Heart left ventricle (tissue), 16 donors: ENCODE measurements around the gene TAPT1. TPM values are rescaled to one million over a fixed set of nuclear protein-coding genes. Genes with fewer than 3 reads are reported as not detected.

ENCODE experiments used
- ATAC-seq, 4 donors: fragments of 200-7000 bp; cut with Tn5 transposase; one replicate each; pipeline ENCODE4 v1.9.1; 2020 to 2022; ENCODE audit warnings: moderate library complexity in 4 of 4, mild to moderate bottlenecking in 3 of 4, moderate number of reproducible peaks in 1 of 4
- DNase-seq, 5 donors: peaks; one replicate each; pipeline ENCODE4 v3.0.0-alpha.2; 2020
- H3K27ac ChIP-seq, 12 donors: fragments of 200-600 bp; sonication (generic) in 4 of 12; one replicate each; pipeline versions ENCODE4 v1.5.0 to v1.8.0; 2016 to 2022; ENCODE audit warnings: mild to moderate bottlenecking in 2 of 12
- H3K27me3 ChIP-seq, 9 donors: fragments of 200-600 bp; sonication (generic) in 2 of 9; one replicate each; pipeline versions ENCODE4 v1.5.1 to v1.8.0; 2016 to 2022; ENCODE audit warnings: mild to moderate bottlenecking in 3 of 9
- H3K36me3 ChIP-seq, 9 donors: fragments of 200-600 bp; sonication (generic) in 2 of 9; one replicate each; pipeline versions ENCODE4 v1.5.0 to v1.8.0; 2018 to 2022; ENCODE audit warnings: mild to moderate bottlenecking in 2 of 9
- H3K4me1 ChIP-seq, 12 donors: fragments of 200-600 bp; sonication (generic) in 4 of 12; one replicate each; pipeline versions ENCODE4 v1.5.0 to v1.8.0; 2016 to 2022; ENCODE audit warnings: mild to moderate bottlenecking in 3 of 12
- H3K4me3 ChIP-seq, 12 donors: fragments of 200-600 bp; sonication (generic) in 4 of 12; one replicate each; pipeline versions ENCODE4 v1.5.0 to v1.8.0; 2017 to 2022; ENCODE audit warnings: mild to moderate bottlenecking in 9 of 12, moderate library complexity in 4 of 12
- H3K9me3 ChIP-seq, 12 donors: fragments of 200-600 bp; sonication (generic) in 4 of 12; one replicate each; pipeline versions ENCODE4 v1.5.0 to v1.8.0; 2016 to 2022; ENCODE audit warnings: mild to moderate bottlenecking in 1 of 12
- CTCF ChIP-seq, 12 donors: fragments of 200-600 bp; sonication (generic) in 4 of 12; IDR thresholded peaks; one replicate each; pipeline versions ENCODE4 v1.5.0 to v1.8.0; 2018 to 2022; ENCODE audit warnings: antibody characterized with exemption in 12 of 12, mild to moderate bottlenecking in 5 of 12
- POLR2A ChIP-seq, 2 donors: fragments of 450-650 bp; IDR thresholded peaks; one replicate each; pipeline ENCODE4 v1.6.1; 2017; ENCODE audit warnings: antibody characterized with exemption in 2 of 2, mild to moderate bottlenecking in 2 of 2, moderate library complexity in 2 of 2
- WGBS, 4 donors: extraction: QIAGEN DNeasy Blood & Tissue Kit in 2 of 4; methylation state at CpG; one replicate each; pipeline versions ENCODE4 v1.1.5 to v1.1.7; 2013 to 2018; 5-methylcytosine and 5-hydroxymethylcytosine counted together
- intact Hi-C, 10 donors: fragments of 100-400 bp; cut with DNase I; formaldehyde crosslinking; loops; one replicate each; pipeline versions ENCODE4 v1.11.1 to v1.14.2; 2022
- polyA plus RNA-seq, 2 donors: library from polyadenylated mRNA; stranded (reverse); fragments of 200-250 nt; gene quantifications; one replicate each; pipeline ENCODE4 v1.2.3, GENCODE V29; 2013
- total RNA-seq, 9 donors: library from RNA; depleted of rRNA in 2 of 9; stranded (reverse); fragments of >200 nt in 2 of 9; fragmentation: NEBNext Ultra II Directional in 3 of 9; extraction: Animal tissue kit (Norgen Biotek cat#: 25700) in 3 of 9; gene quantifications; one replicate each; pipeline versions ENCODE4 v1.1.0 to v1.2.4, GENCODE V29; 2016 to 2023
- donor health status: ischemic (EF 13 %, LVEDD 7.1; RV severe dilation, severe dysfunction).
- donor health status: healthy with polysubstance abuse.
- donor health status: DM: no; HTN: yes; CAD: no.
- donor health status: DM: no; HTN: no; CAD: no.
- donor health status: ischemic (EF 25% LVEDD 6.9; RV normal size, moderate dysfunction).
- donor health status: ischemic (EF 25% LVEDD 5.7; RV mildly dilated, moderate dysfunction).
- donor health status: healthy.
- donor health status: DM: yes; HTN: yes; CAD: no.
- donor health status: ischemic (EF 35%, LVEDD 5.7; RV mildly dilated, moderate dysfunction).
- donor health status: nonischemic (EF 11% LVEDD 7.7; RV severe dilation, severe dysfunction).
- donor health status: DM: yes; HTN: yes; CAD: no.
- donor health status: PGD.
- donor health status: ischemic (EF 29% LVEDD 5.4; RV normal size, mild dysfunction).
- donor health status: nonischemic (EF 23%, LVEDD 6.1; RV moderate dilation, normal function).

Gene TAPT1
- total and polyA plus RNA-seq, 11 donors, result 12.3 to 53.4 (median 34.9) TPM

GRCh38 chr4:16119981-16120380 lies 106.3 kb downstream of the TAPT1 start:
- intact Hi-C loops, result no loop called here

GRCh38 chr4:16118090-16118489 lies 108.2 kb downstream of the TAPT1 start:
- Histone ChIP-seq H3K4me1 (peaks cover 0 to 27% (median 10%) of the 10 kb centered on the region in 12 donors), H3K36me3 (no peaks in the 10 kb centered on the region), H3K9me3 (no peaks in the 10 kb centered on the region), H3K27me3 (no peaks in the 10 kb centered on the region), H3K4me3 (no peak overlapping the region), H3K27ac (peak overlapping the region; percentile 18 to 77 (median 64))
- intact Hi-C loops, result no loop called here
- no peak for TF ChIP-seq POLR2A (IDR thresholded peaks at IDR 0.05)
- WGBS, 4 donors, result 26 to 36% (median 31%) methylated on average over 2 of the region's 2 CpGs
- DNase-seq (no peak), ATAC-seq (peak; percentile 68 to 83 (median 73))

More at GRCh38 chr4:16119981-16120380, 106.3 kb downstream of the TAPT1 start:
- H3K9me3 ChIP-seq, result no peaks in the 10 kb centered on the region
- DNase-seq (no peak), ATAC-seq (no peak)
- no peaks in the 10 kb centered on the region for H3K36me3 ChIP-seq
- H3K27me3 ChIP-seq, result no peaks in the 10 kb centered on the region
- TF ChIP-seq CTCF (IDR thresholded peaks at IDR 0.05), result no peak
- no peak for TF ChIP-seq POLR2A (IDR thresholded peaks at IDR 0.05)
- H3K4me3 ChIP-seq, result no peak overlapping the region
- H3K4me1 ChIP-seq, result peaks cover 0 to 45% (median 13%) of the 10 kb centered on the region in 12 donors
- no peak overlapping the region for H3K27ac ChIP-seq
- WGBS, 4 donors, result 72 to 84% (median 79%) methylated on average over 3 to 4 of the region's 4 CpGs

GRCh38 chr4:16117164-16117563 lies 109.1 kb downstream of the TAPT1 start:
- WGBS, 4 donors, result 80 to 88% (median 83%) methylated on average over 5 of the region's 5 CpGs
- Histone ChIP-seq H3K4me1 (peaks cover 0 to 27% (median 10%) of the 10 kb centered on the region in 12 donors), H3K36me3 (no peaks in the 10 kb centered on the region), H3K27ac (peak overlapping the region in 6 of 12 donors; percentile 63 to 77 (median 69)), H3K9me3 (no peaks in the 10 kb centered on the region), H3K27me3 (no peaks in the 10 kb centered on the region), H3K4me3 (no peak overlapping the region)
- TF ChIP-seq CTCF (IDR thresholded peaks at IDR 0.05) (no peak), POLR2A (IDR thresholded peaks at IDR 0.05) (no peak)
- no peak for DNase-seq
- intact Hi-C loops, result no loop called here
- no peak for ATAC-seq

- TF ChIP-seq POLR2A (IDR thresholded peaks at IDR 0.05) (no peak), CTCF (IDR thresholded peaks at IDR 0.05) (no peak)
- H3K4me1 ChIP-seq, result peaks cover 0 to 27% (median 10%) of the 10 kb centered on the region in 12 donors
- H3K4me3 ChIP-seq, result no peak overlapping the region
- 63 to 75% (median 67%) methylated on average over 3 of the region's 3 CpGs for WGBS, 4 donors
- no peaks in the 10 kb centered on the region for H3K27me3 ChIP-seq
- H3K27ac ChIP-seq, result peak overlapping the region in 4 of 12 donors; percentile 6 to 70 (median 42)
- ATAC-seq (peak in 2 of 4 donors; percentile 23 to 29), DNase-seq (no peak)
- intact Hi-C loops, result no loop called here
- no peaks in the 10 kb centered on the region for H3K36me3 ChIP-seq
- no peaks in the 10 kb centered on the region for H3K9me3 ChIP-seq
Measured at GRCh38 chr4:16116493-16116990, 109.7 kb downstream of the TAPT1 start.

GRCh38 chr4:16116019-16116418 lies 110.3 kb downstream of the TAPT1 start:
- DNase-seq, result peak in 1 of 5 donors; percentile 34
- Histone ChIP-seq H3K9me3 (no peaks in the 10 kb centered on the region), H3K27ac (peak overlapping the region in 3 of 12 donors; percentile 6 to 24 (median 22)), H3K4me3 (no peak overlapping the region), H3K36me3 (no peaks in the 10 kb centered on the region), H3K27me3 (no peaks in the 10 kb centered on the region), H3K4me1 (peaks cover 0 to 27% (median 10%) of the 10 kb centered on the region in 12 donors)
- 53 to 71% (median 68%) methylated on average over 7 of the region's 7 CpGs for WGBS, 4 donors
- TF ChIP-seq CTCF (IDR thresholded peaks at IDR 0.05) (no peak), POLR2A (IDR thresholded peaks at IDR 0.05) (no peak)
- ATAC-seq, result peak in 3 of 4 donors; percentile 18 to 64 (median 39)
- intact Hi-C loops, result no loop called here
